Midbrain (tissue), 1 donor: ENCODE measurements around the gene NOL3.

ENCODE experiments used
- DNase-seq: peaks from one replicate; lab custom pipeline; 2025; lab: John Stamatoyannopoulos, UW

The NOL3 gene

DNA sequence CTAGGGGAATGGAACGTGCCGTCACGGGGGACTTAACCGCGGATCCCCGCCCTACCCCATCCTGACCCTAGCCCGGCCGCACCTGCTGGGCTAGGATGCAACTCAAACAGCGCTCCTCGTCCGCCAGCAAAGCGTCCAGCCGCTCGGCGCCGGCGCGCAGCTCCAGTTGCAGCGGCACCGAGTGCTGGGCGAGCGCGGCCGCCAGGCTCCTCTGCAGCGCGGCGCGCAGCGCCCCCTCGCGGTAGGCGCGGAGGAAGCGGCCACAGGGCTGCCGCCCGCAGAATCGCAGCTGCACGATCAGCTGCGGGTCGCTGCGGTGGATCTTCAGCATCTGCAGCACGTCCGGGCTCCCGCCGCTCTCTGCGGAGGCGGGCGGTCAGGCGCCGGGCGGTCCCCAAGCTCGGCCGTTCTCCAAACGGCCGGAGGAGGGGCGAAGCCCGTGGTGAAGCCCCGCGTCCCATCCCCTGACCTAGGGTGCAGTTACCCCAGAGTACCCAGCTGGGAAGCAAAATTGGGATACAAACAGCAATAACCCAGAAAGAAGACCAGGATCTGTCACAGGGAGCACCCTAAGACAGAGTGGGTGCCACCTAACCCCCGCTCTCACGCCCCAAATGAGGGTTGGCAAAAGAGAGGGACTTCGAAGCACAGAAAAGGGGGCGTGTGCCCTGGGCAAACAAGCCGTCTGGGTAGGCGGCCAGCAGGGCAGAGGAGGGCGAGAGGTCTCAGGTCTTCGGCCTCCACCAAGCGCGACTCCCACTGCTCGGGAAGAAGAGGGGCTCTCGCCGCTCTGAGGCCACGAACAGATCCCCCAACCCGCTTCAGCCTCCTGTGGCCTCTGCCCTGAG lies 14.8 kb upstream of the NOL3 start:
- DNase-seq: peak; percentile 86

DNA sequence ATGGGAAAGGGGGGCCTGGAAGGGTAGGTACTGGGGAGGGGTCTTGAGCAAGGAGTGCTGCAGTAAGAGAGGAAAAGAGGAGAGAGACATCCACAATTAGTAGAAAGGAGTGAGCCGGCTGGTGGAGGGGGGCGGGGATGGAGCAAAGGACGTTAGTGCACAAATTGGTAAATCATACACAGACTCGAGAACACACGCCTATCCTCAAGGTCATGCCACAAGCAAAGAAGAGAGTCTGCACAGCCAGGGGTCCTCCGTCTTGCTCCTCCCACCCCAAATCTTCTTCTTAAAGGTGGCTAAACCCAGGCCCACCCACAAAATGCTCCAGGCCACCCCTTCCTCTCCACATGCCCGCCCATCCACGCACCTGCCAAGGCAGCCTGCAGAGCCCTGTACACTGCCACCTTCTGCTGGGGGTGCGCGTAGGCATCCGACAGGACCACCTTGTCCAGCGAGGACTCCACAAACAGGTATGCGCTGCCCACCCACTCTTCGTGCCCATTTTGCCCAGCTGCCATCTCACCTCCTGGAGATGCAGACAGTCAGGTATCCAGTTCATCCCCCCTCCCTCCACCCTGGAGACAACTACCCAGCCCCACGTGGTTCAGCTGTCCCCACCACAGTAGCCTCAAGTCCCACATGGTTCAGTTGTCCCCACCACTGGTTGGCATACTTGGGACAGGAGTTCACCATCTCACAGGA lies 14.0 kb upstream of the NOL3 start:
- no peak for DNase-seq

DNA sequence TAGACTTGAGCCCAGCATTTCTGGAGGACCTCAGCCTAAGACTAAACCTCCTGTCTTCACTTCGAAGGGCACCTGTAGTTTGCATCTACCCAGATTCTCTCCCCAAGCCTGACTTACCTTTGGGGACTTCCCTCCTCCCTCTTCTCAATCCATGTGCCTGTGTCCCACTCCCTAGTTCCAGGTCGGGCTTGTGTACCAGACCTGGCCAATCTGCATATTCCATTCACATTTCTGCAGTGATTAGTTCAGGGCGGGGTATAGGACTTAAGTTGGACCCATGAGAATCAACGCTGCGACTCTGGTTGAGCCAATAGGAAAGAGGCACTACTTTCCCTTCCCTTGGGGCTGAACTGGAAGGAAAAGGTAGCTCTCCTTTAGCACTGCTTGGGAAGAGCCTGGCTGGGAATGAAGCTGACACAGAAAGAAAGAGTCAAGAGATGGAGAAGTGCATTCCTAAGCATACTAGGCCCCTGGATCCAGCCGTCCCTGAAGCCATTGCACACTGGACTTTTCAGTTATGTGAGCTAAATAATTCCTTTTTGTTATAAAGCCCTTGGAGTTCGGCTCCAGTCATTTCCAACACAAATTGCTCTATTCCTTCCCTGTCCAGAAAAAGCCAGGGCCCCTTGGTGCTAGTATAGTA lies 13.1 kb upstream of the NOL3 start:
- DNase-seq: no peak

DNA sequence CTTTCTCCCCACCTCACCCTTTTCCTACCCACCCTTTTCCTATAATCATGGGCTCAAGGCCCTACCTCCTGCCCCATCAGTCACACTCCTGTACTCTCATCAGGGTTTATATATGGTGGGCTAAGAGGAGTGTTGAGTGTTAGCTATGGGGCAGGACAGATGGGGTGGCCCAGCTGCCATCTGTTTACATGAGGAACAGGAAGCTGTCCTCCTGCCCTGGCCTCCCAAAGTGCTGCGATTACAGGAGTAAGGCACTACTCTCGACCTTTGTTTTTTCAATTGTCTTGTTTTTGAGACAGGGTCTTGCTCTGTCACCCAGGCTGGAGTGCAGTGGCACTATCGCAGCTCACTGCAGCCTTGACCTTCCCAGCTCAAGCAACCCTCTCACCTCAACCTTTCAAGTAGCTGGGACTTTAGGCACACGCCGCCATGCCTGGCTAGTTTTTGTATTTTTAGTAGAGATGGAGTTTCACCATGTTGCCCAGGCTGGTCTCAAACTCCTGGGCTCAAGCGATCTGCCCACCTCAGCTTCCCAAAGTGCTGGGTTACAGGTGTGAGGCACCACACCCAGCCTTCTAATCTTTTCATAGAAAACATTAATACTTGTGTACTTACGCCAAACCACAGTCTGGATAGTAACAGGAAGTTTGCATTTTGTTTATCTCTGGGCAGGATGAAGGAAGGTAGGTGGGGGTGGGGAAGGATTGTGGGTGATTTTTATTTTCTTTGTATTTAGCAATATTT lies 12.3 kb upstream of the NOL3 start:
- DNase-seq: no peak

DNA sequence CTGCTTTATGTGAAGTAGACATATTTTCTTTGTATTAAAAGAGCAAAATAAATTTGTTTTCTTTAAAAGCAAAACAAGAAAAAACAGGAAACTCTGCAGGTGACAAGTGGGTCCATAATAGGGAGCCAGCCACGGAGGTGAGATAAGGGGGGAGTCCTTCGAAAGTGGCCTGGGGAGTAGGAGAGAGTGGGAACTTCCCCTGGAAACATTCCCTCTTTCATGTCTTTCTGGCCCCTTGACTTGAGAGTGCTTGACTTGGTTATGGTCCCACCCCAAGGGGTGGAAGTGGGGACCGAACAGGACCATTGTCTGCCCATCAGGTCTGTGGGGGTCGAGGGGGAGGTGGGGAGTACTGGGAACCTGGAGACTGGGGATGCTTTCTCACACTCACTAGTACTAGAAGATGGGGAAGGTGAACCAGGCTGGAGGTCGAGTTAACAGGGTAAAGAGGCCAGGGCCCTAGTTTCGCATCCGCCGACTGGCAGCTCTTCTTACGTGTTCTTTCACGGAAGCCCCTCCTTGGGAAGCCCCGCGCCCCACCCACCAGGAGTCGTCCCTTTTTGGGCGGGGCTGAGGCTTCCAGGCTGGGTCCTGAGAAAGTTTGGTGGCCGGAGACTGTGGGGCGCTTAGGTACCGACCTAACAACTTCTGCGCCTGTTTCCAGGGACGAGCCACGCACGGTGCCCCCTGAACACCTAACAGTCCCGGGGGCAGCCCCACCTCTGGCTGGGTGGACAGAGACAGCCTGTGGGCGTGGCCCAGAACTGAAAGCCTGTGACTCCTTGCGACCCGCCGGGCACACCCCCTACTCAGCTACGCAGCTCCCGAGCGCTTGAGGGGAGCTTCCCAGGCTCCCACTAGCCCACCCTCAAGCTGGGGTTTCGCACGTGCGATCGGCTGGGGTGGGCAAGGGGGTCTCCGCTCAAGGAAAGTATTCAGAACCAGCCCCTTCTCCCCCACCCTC lies 11.4 kb upstream of the NOL3 start:
- DNase-seq: no peak

DNA sequence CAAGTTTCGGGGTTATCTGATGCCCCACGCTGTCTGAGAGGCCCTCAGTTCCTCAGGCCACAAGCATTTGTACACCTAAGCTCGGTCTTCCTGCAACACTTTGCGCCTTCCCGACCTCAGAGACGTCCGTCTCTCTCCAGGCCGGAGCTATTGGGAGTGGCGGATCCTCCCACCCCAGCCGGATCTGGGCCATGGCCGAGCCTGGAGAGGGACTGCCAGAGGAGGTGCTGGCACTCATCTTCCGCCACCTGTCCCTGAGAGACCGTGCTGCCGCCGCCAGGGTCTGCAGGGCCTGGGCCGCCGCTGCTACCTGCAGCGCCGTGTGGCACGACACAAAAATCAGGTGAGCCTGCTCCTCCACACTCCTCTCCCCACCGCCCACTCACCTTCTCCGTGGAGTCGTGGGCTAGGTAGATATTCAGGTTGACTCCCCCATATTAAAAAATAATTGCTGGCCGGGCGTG lies 8.7 kb upstream of the NOL3 start:
- DNase-seq: no peak

DNA sequence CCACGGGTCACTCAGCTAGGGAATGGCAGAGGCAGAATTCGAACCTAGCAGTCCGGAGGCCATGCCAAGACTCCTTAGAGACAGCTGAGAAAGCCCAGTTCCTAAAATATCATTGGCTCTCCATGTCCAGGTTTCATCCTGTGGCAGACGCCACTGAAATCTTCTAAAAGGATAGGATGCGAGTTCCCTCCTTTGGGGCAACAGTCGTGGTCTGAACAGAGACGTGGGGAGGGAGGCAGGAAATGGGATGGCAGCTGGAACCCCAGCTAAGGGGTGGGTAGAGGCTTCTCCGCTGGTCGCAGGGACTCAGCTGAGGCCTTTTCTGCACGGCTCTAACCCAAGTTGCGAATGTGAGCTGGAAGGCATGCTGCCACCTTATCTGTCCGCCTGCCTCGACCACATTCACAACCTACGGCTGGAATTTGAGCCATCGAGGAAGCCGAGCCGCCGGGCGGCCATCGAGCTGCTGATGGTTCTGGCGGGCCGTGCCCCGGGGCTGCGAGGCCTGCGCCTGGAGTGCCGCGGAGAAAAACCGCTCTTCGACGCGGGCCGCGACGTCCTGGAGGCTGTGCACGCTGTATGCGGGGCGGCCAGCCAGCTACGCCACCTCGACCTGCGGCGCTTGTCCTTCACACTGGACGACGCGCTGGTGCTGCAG lies 7.7 kb upstream of the NOL3 start:
- DNase-seq: no peak

DNA sequence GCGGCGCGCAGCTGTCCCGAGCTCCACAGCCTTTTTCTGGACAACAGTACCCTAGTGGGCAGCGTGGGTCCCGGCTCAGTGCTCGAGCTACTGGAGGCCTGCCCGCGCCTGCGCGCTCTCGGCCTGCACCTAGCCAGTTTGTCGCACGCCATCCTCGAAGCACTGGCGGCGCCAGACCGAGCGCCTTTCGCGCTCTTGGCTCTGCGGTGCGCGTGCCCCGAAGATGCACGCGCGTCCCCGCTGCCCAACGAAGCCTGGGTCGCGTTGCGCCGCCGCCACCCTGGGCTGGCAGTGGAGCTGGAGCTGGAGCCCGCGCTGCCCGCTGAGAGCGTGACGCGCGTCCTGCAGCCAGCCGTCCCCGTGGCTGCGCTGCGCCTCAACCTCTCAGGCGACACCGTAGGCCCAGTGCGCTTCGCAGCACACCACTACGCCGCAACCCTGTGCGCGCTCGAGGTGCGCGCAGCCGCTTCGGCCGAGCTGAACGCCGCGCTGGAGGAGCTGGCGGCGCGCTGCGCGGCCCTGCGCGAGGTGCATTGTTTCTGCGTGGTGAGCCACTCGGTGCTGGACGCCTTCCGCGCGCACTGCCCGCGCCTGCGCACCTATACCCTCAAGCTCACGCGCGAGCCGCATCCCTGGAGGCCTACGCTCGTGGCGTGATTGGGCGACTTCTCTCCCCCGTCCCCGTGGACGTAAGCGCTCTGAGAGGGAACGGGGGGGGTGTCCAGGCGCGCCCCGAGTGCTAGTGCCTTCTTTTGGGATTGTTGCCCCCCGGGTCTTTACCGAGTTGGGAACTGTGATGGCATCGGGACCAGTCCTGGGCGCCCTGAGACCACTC lies 7.0 kb upstream of the NOL3 start:
- peak; percentile 75 for DNase-seq

DNA sequence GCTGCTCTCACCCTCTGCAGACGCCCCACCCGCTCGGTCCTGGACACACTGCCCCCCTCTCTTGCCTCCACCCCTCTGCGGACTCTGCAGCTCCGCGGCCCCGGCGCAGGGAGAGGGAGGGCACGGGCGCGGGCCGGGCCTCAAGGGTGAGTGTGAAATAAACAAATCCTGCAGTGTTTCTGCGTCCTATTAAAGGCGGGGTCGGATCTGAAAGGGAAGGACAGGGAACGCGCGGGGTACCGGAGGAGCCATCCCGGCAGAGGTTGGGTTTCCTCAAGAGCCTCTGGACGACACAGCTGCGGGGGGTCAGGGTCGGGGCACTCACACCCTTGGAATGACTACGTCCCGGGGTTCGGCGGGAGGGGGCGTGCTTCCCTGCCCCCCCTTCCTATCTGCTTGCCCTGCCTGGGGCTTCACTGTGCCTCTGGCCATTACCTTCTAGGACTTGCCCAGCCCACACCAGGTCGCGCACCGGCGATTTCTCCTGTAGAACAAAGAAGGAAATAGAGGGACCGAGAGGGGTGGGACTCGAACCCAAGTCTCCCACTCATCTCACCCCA lies 6.3 kb upstream of the NOL3 start:
- peak; percentile 42 for DNase-seq

DNA sequence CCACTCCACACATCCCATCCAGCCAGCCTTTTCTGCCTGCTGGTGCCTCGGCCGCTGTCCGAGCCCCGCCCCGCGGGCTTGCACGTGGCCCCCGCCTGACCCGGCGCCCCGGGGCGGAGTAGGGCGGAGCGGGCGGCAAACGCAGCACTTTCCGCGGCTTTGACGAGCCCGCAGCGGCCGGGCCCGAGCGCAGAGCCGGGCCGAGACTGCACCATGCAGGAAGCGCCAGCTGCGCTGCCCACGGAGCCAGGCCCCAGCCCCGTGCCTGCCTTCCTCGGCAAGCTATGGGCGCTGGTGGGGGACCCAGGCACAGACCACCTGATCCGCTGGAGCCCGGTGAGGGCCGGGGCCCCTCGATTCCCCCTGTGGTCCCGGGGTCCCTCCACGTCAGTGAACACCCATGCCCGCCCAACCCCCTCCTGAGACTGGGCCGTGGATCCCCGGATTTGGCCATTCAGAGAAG lies 5.7 kb upstream of the NOL3 start, which contains the start of gene HSF4:
TSS of gene HSF4 (plus strand) at position 147 of the 463 bp plus-strand sequence. CDS start at position 214, 67 bp downstream.
- peak; percentile 52 for DNase-seq

DNA sequence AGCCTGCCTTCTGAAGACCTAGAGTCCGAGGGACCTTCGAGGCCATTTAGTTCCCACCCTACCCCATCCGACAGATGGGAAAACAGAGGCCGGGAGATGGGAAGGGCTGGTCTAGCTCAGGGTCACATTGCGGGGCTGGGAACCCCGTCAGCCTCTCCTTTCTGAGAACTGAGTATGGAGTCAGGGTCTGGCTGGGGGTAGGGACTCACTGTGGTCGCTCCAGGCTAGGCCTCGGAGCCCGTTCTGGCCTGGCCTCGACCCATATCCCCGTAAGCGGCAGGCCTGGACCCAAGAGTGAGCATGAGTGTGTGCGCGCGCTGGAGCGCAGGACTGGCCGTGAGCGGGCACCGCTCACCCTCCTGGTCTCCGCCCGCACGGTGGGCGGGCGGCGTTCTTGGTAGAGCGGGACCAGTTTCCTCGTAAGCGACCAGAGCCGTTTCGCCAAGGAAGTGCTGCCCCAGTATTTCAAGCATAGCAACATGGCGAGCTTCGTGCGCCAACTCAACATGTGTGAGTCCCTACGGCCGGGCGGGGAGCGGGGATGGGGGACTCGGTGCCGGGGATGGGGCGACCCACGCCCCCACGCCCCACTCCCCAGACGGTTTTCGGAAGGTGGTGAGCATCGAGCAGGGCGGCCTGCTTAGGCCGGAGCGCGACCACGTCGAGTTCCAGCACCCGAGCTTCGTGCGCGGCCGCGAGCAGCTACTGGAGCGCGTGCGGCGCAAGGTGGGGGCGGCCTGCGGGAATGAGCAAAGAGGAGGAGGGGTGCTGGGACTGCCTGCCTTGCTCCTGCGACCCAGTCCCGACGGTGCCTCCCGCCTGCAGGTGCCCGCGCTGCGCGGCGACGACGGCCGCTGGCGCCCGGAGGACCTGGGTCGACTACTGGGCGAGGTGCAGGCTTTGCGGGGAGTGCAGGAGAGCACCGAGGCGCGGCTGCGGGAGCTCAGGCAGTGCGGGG lies 4.9 kb upstream of the NOL3 start:
- no peak for DNase-seq

DNA sequence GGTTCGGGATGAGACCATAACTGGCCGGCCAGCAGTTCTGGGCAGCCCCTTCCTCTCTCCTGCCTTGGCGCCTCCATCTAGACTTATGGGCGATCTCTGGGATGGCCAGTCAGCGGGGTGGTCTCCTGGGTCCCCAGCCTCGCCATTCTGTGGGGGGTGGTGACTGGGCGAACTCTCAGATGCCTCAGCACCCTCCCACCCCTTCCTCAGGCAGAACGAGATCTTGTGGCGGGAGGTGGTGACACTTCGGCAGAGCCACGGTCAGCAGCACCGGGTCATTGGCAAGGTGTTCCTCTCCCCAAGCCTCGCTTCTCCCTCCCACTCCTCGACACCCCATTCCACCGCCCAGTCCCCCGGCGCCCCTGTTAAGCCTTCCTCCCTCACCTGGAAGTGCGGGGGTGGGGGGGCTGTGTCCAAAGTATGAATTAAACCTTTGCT lies 4.2 kb upstream of the NOL3 start:
- no peak for DNase-seq

DNA sequence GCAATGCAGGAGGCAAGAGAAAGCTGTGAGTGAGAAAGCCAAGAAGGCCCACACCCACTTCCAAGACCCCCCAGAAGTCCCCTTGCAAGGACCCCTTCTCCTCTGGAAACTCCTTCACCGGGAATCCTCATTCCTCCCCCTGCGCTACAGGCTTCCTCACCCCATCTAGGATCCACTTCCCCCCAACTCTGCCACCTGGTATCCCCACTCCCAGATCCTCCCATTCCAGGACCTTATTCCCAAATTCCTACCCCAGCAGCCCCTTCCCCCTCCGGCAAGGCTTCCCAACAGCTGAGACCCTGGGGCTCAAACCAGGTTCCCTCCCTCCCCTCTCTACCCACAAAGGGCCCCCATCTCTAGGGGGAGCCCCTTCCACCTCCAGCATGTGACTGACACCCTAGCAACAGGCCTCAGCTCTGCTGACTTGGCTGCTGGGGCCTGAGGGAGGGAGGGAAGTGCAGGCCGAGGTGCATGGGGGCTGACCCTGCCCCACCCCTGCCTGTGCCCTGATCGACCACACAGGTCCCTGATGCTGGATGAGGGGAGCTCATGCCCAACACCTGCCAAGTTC lies 3.7 kb upstream of the NOL3 start:
- no peak for DNase-seq

DNA sequence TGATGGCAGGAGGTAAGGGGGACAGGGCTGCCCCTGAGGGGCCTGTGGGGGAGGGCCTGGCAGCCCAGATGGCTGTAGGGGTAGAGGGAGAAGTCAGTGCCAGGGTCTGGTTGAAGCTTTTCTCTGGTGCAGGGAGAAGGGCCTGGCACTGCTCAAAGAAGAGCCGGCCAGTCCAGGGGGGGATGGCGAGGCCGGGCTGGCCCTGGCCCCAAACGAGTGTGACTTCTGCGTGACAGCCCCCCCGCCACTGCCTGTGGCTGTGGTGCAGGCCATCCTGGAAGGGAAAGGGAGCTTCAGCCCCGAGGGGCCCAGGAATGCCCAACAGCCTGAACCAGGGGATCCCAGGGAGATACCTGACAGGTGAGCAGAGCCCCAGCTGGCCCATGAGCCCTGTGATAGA lies 2.8 kb upstream of the NOL3 start:
- DNase-seq: no peak

DNA sequence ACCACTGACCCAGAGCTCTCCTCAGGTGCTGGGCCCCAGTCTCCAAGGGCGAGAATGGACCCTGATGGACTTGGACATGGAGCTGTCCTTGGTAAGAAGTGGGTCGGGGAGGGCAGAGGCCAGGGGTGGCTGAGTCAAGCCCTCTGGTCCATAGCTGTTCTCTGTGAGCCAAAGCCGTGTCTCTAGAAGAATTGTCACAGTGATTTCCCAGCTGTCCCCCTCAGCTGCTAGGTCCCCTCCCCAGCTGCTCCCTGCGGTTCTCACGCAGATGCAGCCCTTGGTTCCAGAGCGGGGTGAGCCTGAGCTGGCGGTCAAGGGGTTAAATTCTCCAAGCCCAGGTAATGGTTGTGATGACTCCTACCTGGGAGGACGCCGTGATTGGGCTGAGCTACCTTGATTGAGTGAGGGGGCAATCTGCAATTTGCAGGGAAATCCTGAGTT lies 1.3 kb upstream of the NOL3 start:
- DNase-seq: no peak

DNA sequence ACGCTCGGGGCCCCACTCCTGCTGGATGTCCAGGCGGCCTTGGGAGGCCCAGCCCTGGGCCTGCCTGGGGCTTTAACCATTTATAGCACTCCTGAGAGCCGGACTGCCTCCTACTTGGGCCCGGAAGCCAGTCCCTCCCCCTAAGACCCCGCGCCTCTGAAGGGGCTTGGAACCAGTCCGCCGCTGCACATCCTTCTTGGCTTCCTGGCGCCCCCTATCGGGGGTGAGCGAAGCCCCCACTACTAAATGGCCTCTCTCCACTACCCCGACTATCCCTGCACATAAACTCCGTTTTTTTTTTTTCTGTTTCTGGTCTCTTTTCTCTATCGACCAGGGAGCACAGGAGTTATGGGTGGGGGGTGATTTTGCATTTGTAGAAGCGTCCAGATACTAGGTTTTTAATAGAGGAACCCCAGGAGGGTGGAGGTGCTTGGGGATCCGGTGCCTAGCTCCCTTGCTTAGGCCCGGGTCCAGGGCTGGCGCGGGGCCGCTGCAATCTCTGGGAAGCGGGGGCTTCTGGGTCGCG lies 633 bp upstream of the NOL3 start:
- DNase-seq: peak; percentile 17
